Measurements from ENCODE around the gene SHROOM2.

Gene SHROOM2

GRCh38 chrX:9961750-9962149 is 175.5 kb downstream of the SHROOM2 start:
- no peak overlapping the region for H3K4me3 ChIP-seq (replicated peaks; ENCODE audit: low read depth, low read length)
- TF ChIP-seq CTCF (IDR thresholded peaks at IDR 0.05; ENCODE audit: low read length, missing control alignments), result no peak
- no peak for DNase-seq (ENCODE audit: low read depth)

GRCh38 chrX:9966775-9967408 is 180.7 kb downstream of the SHROOM2 start, which contains the start of gene CLDN34:
Gene CLDN34, plus strand, starts transcription at chrX:9967358. Its CDS starts 0 bp downstream, at chrX:9967358.
- no peak within 1 kb of the TSS for H3K4me3 ChIP-seq (replicated peaks; ENCODE audit: low read depth, low read length)
- no peak for DNase-seq (ENCODE audit: low read depth)
- TF ChIP-seq CTCF (IDR thresholded peaks at IDR 0.05; ENCODE audit: low read length, missing control alignments), result no peak

- DNase-seq (ENCODE audit: low read depth), result no peak
- no peak for TF ChIP-seq CTCF (IDR thresholded peaks at IDR 0.05; ENCODE audit: low read length, missing control alignments)
- no peak overlapping the region for H3K4me3 ChIP-seq (replicated peaks; ENCODE audit: low read depth, low read length)
Measured at GRCh38 chrX:9977635-9978034, 191.4 kb downstream of the SHROOM2 start.

GRCh38 chrX:9980401-9980800 is 194.2 kb downstream of the SHROOM2 start:
- TF ChIP-seq CTCF (IDR thresholded peaks at IDR 0.05; ENCODE audit: low read length, missing control alignments), result no peak
- no peak overlapping the region for H3K4me3 ChIP-seq (replicated peaks; ENCODE audit: low read depth, low read length)
- DNase-seq (ENCODE audit: low read depth), result no peak

GRCh38 chrX:9980927-9981326 is 194.7 kb downstream of the SHROOM2 start:
- no peak for TF ChIP-seq CTCF (IDR thresholded peaks at IDR 0.05; ENCODE audit: low read length, missing control alignments)
- DNase-seq (ENCODE audit: low read depth), result no peak
- H3K4me3 ChIP-seq (replicated peaks; ENCODE audit: low read depth, low read length), result no peak overlapping the region

- no peak overlapping the region for H3K4me3 ChIP-seq (replicated peaks; ENCODE audit: low read depth, low read length)
- no peak for DNase-seq (ENCODE audit: low read depth)
- no peak for TF ChIP-seq CTCF (IDR thresholded peaks at IDR 0.05; ENCODE audit: low read length, missing control alignments)
Measured at GRCh38 chrX:9983441-9983840, 197.2 kb downstream of the SHROOM2 start.

- TF ChIP-seq CTCF (IDR thresholded peaks at IDR 0.05; ENCODE audit: low read length, missing control alignments), result no peak
- no peak for DNase-seq (ENCODE audit: low read depth)
- H3K4me3 ChIP-seq (replicated peaks; ENCODE audit: low read depth, low read length), result no peak overlapping the region
Measured at GRCh38 chrX:9983846-9984245, 197.6 kb downstream of the SHROOM2 start.
